ENCODE measurements around the gene LDLRAD3. TPM values are rescaled to one million over a fixed set of nuclear protein-coding genes. Genes with fewer than 3 reads are reported as not detected.

Gene LDLRAD3
- total RNA-seq, 1 experiment from 2014 or later = 15.3 TPM

- Histone ChIP-seq H3F3A (ENCODE audit: low read length, unreplicated experiment) (no peaks in the 10 kb centered on the region), H3K4me2 (ENCODE audit: low read length) (peak overlapping the region; percentile 45), H3K36me3 (ENCODE audit: low read depth, low read length) (peaks cover 5% of the 10 kb centered on the region), H4K20me1 (ENCODE audit: low read length) (no peaks in the 10 kb centered on the region), H2AFZ (ENCODE audit: low read length) (no peak overlapping the region), H3K4me3 (ENCODE audit: low read length) (no peak overlapping the region), H3K27me3 (ENCODE audit: low read length) (no peaks in the 10 kb centered on the region), H3K27ac (ENCODE audit: low read length) (peak overlapping the region; percentile 71), H3K9ac (ENCODE audit: low read length) (no peak overlapping the region), H3K4me1 (ENCODE audit: insufficient read depth, low read length) (peaks cover 20% of the 10 kb centered on the region), H3K79me2 (ENCODE audit: low read length) (peaks cover 89% of the 10 kb centered on the region), H3K9me2 (replicated peaks; ENCODE audit: low read length) (no peaks in the 10 kb centered on the region), H3K9me3 (ENCODE audit: low read length) (no peaks in the 10 kb centered on the region)
- no peak for TF ChIP-seq CTCF (conservative IDR thresholded peaks at IDR 0.05; ENCODE audit: low read depth, low read length)
- no peak for TF ChIP-seq EZH2phosphoT487 (IDR thresholded peaks at IDR 0.05; ENCODE audit: borderline replicate concordance, low read length)
- TF ChIP-seq EZH2 (IDR thresholded peaks at IDR 0.05; ENCODE audit: low read length, unreplicated experiment) = no peak
- ChIA-PET POLR2A (ENCODE audit: unreplicated experiment) (no interaction called here), CTCF (interaction anchor here (0.6 to 1.8 kb wide), 2 partner anchors 32 to 147 kb away, joined by 3 to 10 read pairs; no protein-coding TSS in a partner anchor)
- BruUV-seq (replicated peaks) = no TSS peak
- intact Hi-C loops (cut with micrococcal nuclease) = loop anchor here (1.0 kb wide), 1 partner anchor 39 kb away; no protein-coding TSS in a partner anchor
- DNase-seq (peak; percentile 60), ATAC-seq (peak; percentile 91)
These were observed 25.5 kb downstream of the LDLRAD3 start for GRCh38 chr11:35969089-35970042.

GRCh38 chr11:35970445-35970844, 26.6 kb downstream of the LDLRAD3 start:
- peaks cover 20% of the 10 kb centered on the region for H3K4me1 ChIP-seq (ENCODE audit: insufficient read depth, low read length)
- no peaks in the 10 kb centered on the region for H4K20me1 ChIP-seq (ENCODE audit: low read length)
- peaks cover 90% of the 10 kb centered on the region for H3K79me2 ChIP-seq (ENCODE audit: low read length)
- ATAC-seq (no peak), DNase-seq (no peak)
- no peak for TF ChIP-seq EZH2 (IDR thresholded peaks at IDR 0.05; ENCODE audit: low read length, unreplicated experiment)
- TF ChIP-seq CTCF (conservative IDR thresholded peaks at IDR 0.05; ENCODE audit: low read depth, low read length) = no peak
- TF ChIP-seq EZH2phosphoT487 (IDR thresholded peaks at IDR 0.05; ENCODE audit: borderline replicate concordance, low read length) = no peak
- H2AFZ ChIP-seq (ENCODE audit: low read length) = no peak overlapping the region
- no peaks in the 10 kb centered on the region for H3K27me3 ChIP-seq (ENCODE audit: low read length)
- no peaks in the 10 kb centered on the region for H3K9me3 ChIP-seq (ENCODE audit: low read length)
- peak overlapping the region; percentile 71; the same call in 1 of the 2 replicates for H3K27ac ChIP-seq (ENCODE audit: low read length)
- no peak overlapping the region for H3K4me2 ChIP-seq (ENCODE audit: low read length)
- POLR2A ChIA-PET (ENCODE audit: unreplicated experiment) = no interaction called here
- no peaks in the 10 kb centered on the region for H3F3A ChIP-seq (ENCODE audit: low read length, unreplicated experiment)
- BruUV-seq (replicated peaks) = no TSS peak
- no peak overlapping the region for H3K4me3 ChIP-seq (ENCODE audit: low read length)
- H3K36me3 ChIP-seq (ENCODE audit: low read depth, low read length) = peaks cover 9% of the 10 kb centered on the region
- CTCF ChIA-PET = interaction anchor here (0.6 kb wide), 1 partner anchor 31 kb away, joined by 3 read pairs; no protein-coding TSS in a partner anchor
- intact Hi-C loops (cut with micrococcal nuclease) = no loop called here
- no peak overlapping the region for H3K9ac ChIP-seq (ENCODE audit: low read length)
- H3K9me2 ChIP-seq (replicated peaks; ENCODE audit: low read length) = no peaks in the 10 kb centered on the region

Data from PC-3 (cell line).